ENCODE data around the gene PTRH1. TPM values are rescaled to one million over a fixed set of nuclear protein-coding genes. Genes with fewer than 3 reads are reported as not detected.

Gene PTRH1
- total RNA-seq, 1 donor from 2014 or later = 8.0 TPM

- TF ChIP-seq, protein P1, sequence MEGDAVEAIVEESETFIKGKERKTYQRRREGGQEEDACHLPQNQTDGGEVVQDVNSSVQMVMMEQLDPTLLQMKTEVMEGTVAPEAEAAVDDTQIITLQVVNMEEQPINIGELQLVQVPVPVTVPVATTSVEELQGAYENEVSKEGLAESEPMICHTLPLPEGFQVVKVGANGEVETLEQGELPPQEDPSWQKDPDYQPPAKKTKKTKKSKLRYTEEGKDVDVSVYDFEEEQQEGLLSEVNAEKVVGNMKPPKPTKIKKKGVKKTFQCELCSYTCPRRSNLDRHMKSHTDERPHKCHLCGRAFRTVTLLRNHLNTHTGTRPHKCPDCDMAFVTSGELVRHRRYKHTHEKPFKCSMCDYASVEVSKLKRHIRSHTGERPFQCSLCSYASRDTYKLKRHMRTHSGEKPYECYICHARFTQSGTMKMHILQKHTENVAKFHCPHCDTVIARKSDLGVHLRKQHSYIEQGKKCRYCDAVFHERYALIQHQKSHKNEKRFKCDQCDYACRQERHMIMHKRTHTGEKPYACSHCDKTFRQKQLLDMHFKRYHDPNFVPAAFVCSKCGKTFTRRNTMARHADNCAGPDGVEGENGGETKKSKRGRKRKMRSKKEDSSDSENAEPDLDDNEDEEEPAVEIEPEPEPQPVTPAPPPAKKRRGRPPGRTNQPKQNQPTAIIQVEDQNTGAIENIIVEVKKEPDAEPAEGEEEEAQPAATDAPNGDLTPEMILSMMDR (IDR thresholded peaks at IDR 0.05) = no peak
Measured at GRCh38 chr9:127744398-127745110, 29.1 kb upstream of the PTRH1 start.

DNA sequence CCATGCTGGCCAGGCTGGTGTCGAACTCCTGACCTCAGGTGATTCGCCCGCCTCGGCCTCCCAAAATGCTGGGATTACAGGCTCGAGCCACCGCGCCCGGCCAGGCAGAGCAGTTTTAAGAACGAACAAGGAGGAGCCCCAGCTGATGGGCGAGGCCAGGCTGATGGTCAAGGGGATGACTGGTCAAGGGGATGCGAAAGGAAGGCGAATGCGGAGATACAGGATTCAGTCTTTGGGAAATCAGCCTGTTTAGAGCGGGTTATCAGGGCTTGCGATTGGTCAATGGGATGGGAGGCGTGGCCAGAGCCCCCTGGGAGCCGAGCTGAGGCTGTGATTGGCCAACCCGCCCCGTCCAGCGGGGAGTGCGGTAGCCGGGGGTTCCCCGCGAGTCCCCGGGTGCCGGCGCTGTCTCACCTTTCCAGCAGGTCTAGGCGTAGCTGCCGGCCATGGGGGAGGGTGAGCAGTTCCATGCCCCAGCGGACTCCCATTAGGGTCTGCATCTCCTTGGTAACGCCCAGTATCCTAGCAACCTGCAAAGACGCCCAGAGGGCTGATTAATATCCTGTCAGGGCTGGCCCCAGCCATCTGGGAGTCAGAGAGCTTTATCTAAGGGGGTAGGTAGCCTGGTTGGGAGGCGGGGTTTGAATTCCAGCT, 27.1 kb upstream of the PTRH1 start:
- no peak for DNase-seq
- H3K9me3 ChIP-seq = no peaks in the 10 kb centered on the region
- H3K36me3 ChIP-seq = peaks cover 69% of the 10 kb centered on the region
- ATAC-seq = peak; percentile 6
- no peak overlapping the region for H3K27ac ChIP-seq
- peak overlapping the region; percentile 26 for H3K4me3 ChIP-seq
- no peaks in the 10 kb centered on the region for H3K27me3 ChIP-seq
- intact Hi-C loops (cut with DNase I) = no loop called here
- peaks cover 12% of the 10 kb centered on the region for H3K4me1 ChIP-seq
- TF ChIP-seq, protein P1 (IDR thresholded peaks at IDR 0.05) = no peak

More at GRCh38 chr9:127744398-127745110, 29.1 kb upstream of the PTRH1 start:
- no peak overlapping the region for H3K27ac ChIP-seq
- no peak for ATAC-seq
- no peaks in the 10 kb centered on the region for H3K9me3 ChIP-seq
- peaks cover 12% of the 10 kb centered on the region for H3K4me1 ChIP-seq
- H3K36me3 ChIP-seq = peaks cover 82% of the 10 kb centered on the region
- intact Hi-C loops (cut with DNase I) = no loop called here
- H3K4me3 ChIP-seq = no peak overlapping the region
- H3K27me3 ChIP-seq = no peaks in the 10 kb centered on the region
- no peak for DNase-seq

DNA sequence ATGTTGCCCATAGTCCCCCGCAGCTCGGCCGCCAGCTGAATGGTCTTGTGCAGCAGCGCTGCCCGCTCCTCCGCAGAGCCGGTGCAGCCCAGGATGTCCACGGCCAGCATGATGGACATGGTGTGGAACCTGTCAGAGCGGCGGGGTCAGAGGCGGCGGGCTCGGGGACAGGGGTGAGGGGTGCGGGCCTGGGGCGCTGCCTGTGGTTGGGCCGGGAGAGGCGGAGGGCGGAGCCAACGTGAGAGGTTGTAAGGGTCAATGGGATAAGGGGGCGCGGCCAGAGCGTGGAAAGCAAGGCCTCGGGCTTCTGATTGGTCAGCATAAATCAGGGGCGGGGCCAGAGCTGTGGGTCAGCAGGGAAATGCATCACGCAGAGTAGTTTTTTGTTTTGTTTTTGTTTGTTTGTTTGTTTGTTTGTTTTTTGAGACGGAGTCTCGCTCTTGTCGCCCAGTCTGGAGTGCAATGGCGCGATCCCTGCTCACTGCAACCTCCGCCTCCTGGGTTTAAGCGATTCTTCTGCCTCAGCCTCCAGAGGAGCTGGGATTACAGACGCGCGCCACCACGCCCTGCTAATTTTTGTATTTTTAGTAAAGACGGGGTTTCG, 26.5 kb upstream of the PTRH1 start:
- peak; percentile 89 for DNase-seq
- ATAC-seq = peak; percentile 82
- peaks cover 66% of the 10 kb centered on the region for H3K36me3 ChIP-seq
- peaks cover 12% of the 10 kb centered on the region for H3K4me1 ChIP-seq
- no peaks in the 10 kb centered on the region for H3K9me3 ChIP-seq
- intact Hi-C loops (cut with DNase I) = no loop called here
- H3K27ac ChIP-seq = no peak overlapping the region
- TF ChIP-seq, protein P1 (IDR thresholded peaks at IDR 0.05) = no peak
- H3K4me3 ChIP-seq = peak overlapping the region; percentile 26
- no peaks in the 10 kb centered on the region for H3K27me3 ChIP-seq

- no peak for DNase-seq
- no peak for ATAC-seq
Measured at GRCh38 chr9:127739614-127740330, 24.3 kb upstream of the PTRH1 start.

GRCh38 chr9:127738666-127739065, 23.2 kb upstream of the PTRH1 start:
- no peak for DNase-seq
- Histone ChIP-seq H3K36me3 (peaks cover 41% of the 10 kb centered on the region), H3K27me3 (no peaks in the 10 kb centered on the region), H3K4me3 (no peak overlapping the region), H3K4me1 (peaks cover 19% of the 10 kb centered on the region), H3K9me3 (no peaks in the 10 kb centered on the region), H3K27ac (no peak overlapping the region)
- ATAC-seq = no peak
- intact Hi-C loops (cut with DNase I) = loop anchor here (10.0 kb wide), 1 partner anchor 186 kb away; no protein-coding TSS in a partner anchor
- TF ChIP-seq, protein P1 (IDR thresholded peaks at IDR 0.05) = no peak

More at GRCh38 chr9:127739614-127740330, 24.3 kb upstream of the PTRH1 start:
- H3K4me1 ChIP-seq = peaks cover 12% of the 10 kb centered on the region
- no peaks in the 10 kb centered on the region for H3K27me3 ChIP-seq
- H3K4me3 ChIP-seq = no peak overlapping the region
- TF ChIP-seq, protein P1 (IDR thresholded peaks at IDR 0.05) = no peak
- H3K9me3 ChIP-seq = no peaks in the 10 kb centered on the region
- intact Hi-C loops (cut with DNase I) = loop anchor here (10.0 kb wide), 1 partner anchor 185 kb away; no protein-coding TSS in a partner anchor
- H3K36me3 ChIP-seq = peaks cover 46% of the 10 kb centered on the region
- peak overlapping the region; percentile 51 for H3K27ac ChIP-seq
